HepG2 (cell line): Measurements from ENCODE around the gene HINT2. TPM values are rescaled to one million over a fixed set of nuclear protein-coding genes. Genes with fewer than 3 reads are reported as not detected.

Source experiments
- ATAC-seq: fragments of 200-7000 bp; cut with Tn5 transposase; 3 replicates; pipeline ENCODE4 v1.9.1; 2020; ENCODE audit warnings: mild to moderate bottlenecking, moderate library complexity
- BruUV-seq: library from RNA; stranded (reverse); fragments of 400-500 nt; replicated peaks from 2 replicates; lab custom pipeline; 2021; lab: Mats Ljungman, UMichigan
- CTCF ChIA-PET: fragments of 300-600 bp; formaldehyde crosslinking; extraction: SDS; loops from one replicate; lab custom pipeline; 2021; ENCODE audit warnings: low total read pairs, inconsistent platforms, low intra/inter-chr PET ratio; lab: Yijun Ruan, JAX
- POLR2A ChIA-PET: fragments of 350-600 bp; sonication (Branson Sonifier 250); formaldehyde crosslinking; loops from one replicate; lab custom pipeline; 2020; ENCODE audit warnings: antibody characterized with exemption, inconsistent platforms; lab: Yijun Ruan, JAX
- DNase-seq: peaks from one replicate; pipeline ENCODE4 v3.0.0-alpha.2; 2015; ENCODE audit warnings: low spot score
- FAIRE-seq: peaks from 3 replicates; lab custom pipeline; 2011; peaks lifted over from hg19 to GRCh38; lab: Jason Lieb, UNC
- H2AFZ ChIP-seq: one replicate; pipeline ENCODE4 v1.6.1; 2011; ENCODE audit warnings: low read length, inconsistent platforms
- H3K27ac ChIP-seq: fragments of 300-600 bp; 3 replicates; pipeline ENCODE4 v1.8.0; 2011; ENCODE audit warnings: mixed run types, mild to moderate bottlenecking, mixed read lengths, low read length, inconsistent platforms; ENCODE audit not compliant: insufficient read depth; ENCODE audit errors: extremely low read length
- H3K27me3 ChIP-seq, 2 experiments: fragments of 200-600 bp in 1 of 2; 2 replicates in 1 of 2; 3 replicates in 1 of 2; pipeline versions ENCODE4 v1.6.0 to v1.8.0; 2011; ENCODE audit warnings: low read length in 2 of 2, mild to moderate bottlenecking in 2 of 2, moderate library complexity in 2 of 2, inconsistent platforms in 1 of 2; ENCODE audit not compliant: insufficient read depth in 2 of 2, control insufficient read depth in 1 of 2
- H3K36me3 ChIP-seq, 2 experiments: fragments of 200-600 bp in 1 of 2; replicated peaks in 1 of 2; 2 replicates in 1 of 2; 3 replicates in 1 of 2; pipeline versions ENCODE4 v1.5.1 to v1.8.0; 2011; ENCODE audit warnings: low read length in 2 of 2, inconsistent platforms in 1 of 2; ENCODE audit not compliant: insufficient read depth in 2 of 2, control insufficient read depth in 1 of 2
- H3K4me1 ChIP-seq: 2 replicates; pipeline ENCODE4 v1.5.1; 2012; ENCODE audit warnings: low read length, inconsistent platforms; ENCODE audit not compliant: insufficient read depth
- H3K4me2 ChIP-seq: 2 replicates; pipeline ENCODE4 v1.6.0; 2011; ENCODE audit warnings: low read depth, low read length, inconsistent platforms
- H3K4me3 ChIP-seq, 3 experiments: fragments of 200-600 bp in 1 of 3; sonication (generic), shearing (Covaris generic) in 1 of 3; replicated peaks in 1 of 3; 2 replicates each; pipeline ENCODE4 v1.5.1; 2011 to 2016; ENCODE audit warnings: low read length in 3 of 3, inconsistent platforms in 2 of 3, low read depth in 2 of 3, mild to moderate bottlenecking in 2 of 3, control low read depth in 1 of 3, mixed read lengths in 1 of 3; ENCODE audit not compliant: insufficient read depth in 1 of 3
- H3K79me2 ChIP-seq: one replicate; pipeline ENCODE4 v1.6.1; 2011; ENCODE audit warnings: low read length, inconsistent platforms; ENCODE audit not compliant: insufficient read depth
- H3K9ac ChIP-seq: 2 replicates; pipeline ENCODE4 v1.6.0; 2011; ENCODE audit warnings: mild to moderate bottlenecking, low read depth, low read length, inconsistent platforms; ENCODE audit not compliant: insufficient read depth
- H3K9me3 ChIP-seq: 2 replicates; pipeline ENCODE4 v1.5.1; 2012; ENCODE audit warnings: mild to moderate bottlenecking, low read length
- H4K20me1 ChIP-seq: 2 replicates; pipeline ENCODE4 v1.6.0; 2011; ENCODE audit warnings: inconsistent platforms, mild to moderate bottlenecking, low read length, moderate library complexity; ENCODE audit not compliant: insufficient read depth
- CREM ChIP-seq, 2 experiments: sonication (generic) in 1 of 2; formaldehyde crosslinking in 1 of 2; IDR thresholded peaks; 2 replicates each; pipeline versions ENCODE4 v1.4.0 to v1.6.1; 2016 to 2020; ENCODE audit warnings: antibody characterized with exemption in 1 of 2, mild to moderate bottlenecking in 1 of 2, missing genetic modification reagents in 1 of 2
- DZIP1 ChIP-seq: sonication (generic); formaldehyde crosslinking; IDR thresholded peaks from 2 replicates; pipeline ENCODE4 v1.5.0; 2020; ENCODE audit warnings: mild to moderate bottlenecking, missing genetic modification reagents
- ERF ChIP-seq: IDR thresholded peaks from 2 replicates; pipeline ENCODE4 v1.6.1; 2018; ENCODE audit warnings: missing biosample characterization, missing genetic modification reagents
- FOSL1 ChIP-seq: sonication (generic); formaldehyde crosslinking; IDR thresholded peaks from 2 replicates; pipeline ENCODE4 v1.9.0; 2021; ENCODE audit warnings: missing genetic modification reagents, borderline replicate concordance
- KLF13 ChIP-seq: sonication (generic); formaldehyde crosslinking; IDR thresholded peaks from 2 replicates; pipeline ENCODE4 v1.4.0; 2020; ENCODE audit warnings: mild to moderate bottlenecking, missing genetic modification reagents
- NFE2 ChIP-seq: sonication (generic); formaldehyde crosslinking; IDR thresholded peaks from 2 replicates; pipeline ENCODE4 v1.4.0; 2020; ENCODE audit warnings: missing genetic modification reagents
- POGZ ChIP-seq: sonication (generic); formaldehyde crosslinking; IDR thresholded peaks from 2 replicates; pipeline ENCODE4 v1.4.0; 2020; ENCODE audit warnings: mild to moderate bottlenecking, missing genetic modification reagents
- SIN3B ChIP-seq: fragments of 150-350 bp; IDR thresholded peaks from 2 replicates; pipeline ENCODE4 v1.6.1; 2014; ENCODE audit warnings: low read length
- ZBTB42 ChIP-seq: sonication (generic); formaldehyde crosslinking; IDR thresholded peaks from 2 replicates; pipeline ENCODE4 v1.5.0; 2020; ENCODE audit warnings: mild to moderate bottlenecking, missing genetic modification reagents
- ZBTB43 ChIP-seq: sonication (generic); formaldehyde crosslinking; conservative IDR thresholded peaks from 2 replicates; pipeline ENCODE4 v1.4.0; 2020; ENCODE audit warnings: missing genetic modification reagents
- ZFP90 ChIP-seq: sonication (generic); formaldehyde crosslinking; IDR thresholded peaks from 2 replicates; pipeline ENCODE4 v1.8.0; 2022; ENCODE audit warnings: missing genetic modification reagents, mild to moderate bottlenecking, inconsistent platforms, borderline replicate concordance
- ZNF12 ChIP-seq: sonication (generic); formaldehyde crosslinking; IDR thresholded peaks from 2 replicates; pipeline ENCODE4 v1.5.0; 2020; ENCODE audit warnings: missing genetic modification reagents
- ZNF3 ChIP-seq: IDR thresholded peaks from 2 replicates; pipeline ENCODE4 v1.7.0; 2017; ENCODE audit warnings: inconsistent platforms
- ZNF546 ChIP-seq: sonication (generic); formaldehyde crosslinking; conservative IDR thresholded peaks from 2 replicates; pipeline ENCODE4 v1.8.1; 2023; ENCODE audit warnings: mild to moderate bottlenecking, missing genetic modification reagents
- ZNF569 ChIP-seq: sonication (generic); formaldehyde crosslinking; IDR thresholded peaks from 2 replicates; pipeline ENCODE4 v1.5.0; 2020; ENCODE audit warnings: mild to moderate bottlenecking, missing genetic modification reagents, moderate library complexity, borderline replicate concordance
- ZNF616 ChIP-seq: sonication (generic); formaldehyde crosslinking; IDR thresholded peaks from 2 replicates; pipeline ENCODE4 v1.5.0; 2020; ENCODE audit warnings: low read depth, mild to moderate bottlenecking, missing genetic modification reagents
- ZNF773 ChIP-seq: sonication (generic); formaldehyde crosslinking; IDR thresholded peaks from 2 replicates; pipeline ENCODE4 v1.4.0; 2020; ENCODE audit warnings: missing genetic modification reagents, borderline replicate concordance
- WGBS: methylation state at CpG from one replicate; pipeline ENCODE4 v1.1.6; 2017; ENCODE audit warnings: low lambda C conversion rate; 5-methylcytosine and 5-hydroxymethylcytosine counted together
- in situ Hi-C: cut with HindIII; loops from 2 replicates; pipeline ENCODE4 v1.10.0; 2017; ENCODE audit warnings: low pct_unique_long_range_greater_than_20kb; ENCODE audit not compliant: extremely low pct_ligation_motif_present
- intact Hi-C: fragments of 100-400 bp; cut with micrococcal nuclease; formaldehyde crosslinking; loops from one replicate; pipeline ENCODE4 v1.10.0; 2022; ENCODE audit not compliant: unreplicated experiment
- polyA plus RNA-seq, 8 experiments: library from polyadenylated mRNA; depleted of rRNA in 3 of 8; stranded (reverse) in 7 of 8; unstranded in 1 of 8; fragments of >200 nt; fragmentation: Illumina TruSeq in 4 of 8; extraction: Trizol in 4 of 8; gene quantifications; 2 replicates each; pipeline versions ENCODE4 v1.2.1 to v1.2.3, GENCODE V29; 2011 to 2016; ENCODE audit warnings: low read depth in 4 of 8, missing spikeins in 1 of 8, mixed read lengths in 1 of 8; ENCODE audit not compliant: insufficient read depth in 1 of 8
- total RNA-seq, 5 experiments: library from RNA; depleted of rRNA; stranded (reverse); fragments of >200 nt; fragmentation: Illumina TruSeq; extraction: Trizol; gene quantifications; 2 replicates each; pipeline ENCODE4 v1.2.3, GENCODE V29; 2016; ENCODE audit warnings: low read depth in 1 of 5
- TF ChIP-seq, protein P1 (sequence below): sonication (generic); formaldehyde crosslinking; IDR thresholded peaks from 2 replicates; pipeline ENCODE4 v1.8.1; 2023; ENCODE audit warnings: mild to moderate bottlenecking, inconsistent platforms, moderate library complexity, missing genetic modification reagents, borderline replicate concordance

Gene HINT2
- total and polyA plus RNA-seq, 2 of the 13 experiments (the other 11 are each of a cell fraction or from before 2014, with no cell fraction given): 37.9 to 56.2 TPM

DNA sequence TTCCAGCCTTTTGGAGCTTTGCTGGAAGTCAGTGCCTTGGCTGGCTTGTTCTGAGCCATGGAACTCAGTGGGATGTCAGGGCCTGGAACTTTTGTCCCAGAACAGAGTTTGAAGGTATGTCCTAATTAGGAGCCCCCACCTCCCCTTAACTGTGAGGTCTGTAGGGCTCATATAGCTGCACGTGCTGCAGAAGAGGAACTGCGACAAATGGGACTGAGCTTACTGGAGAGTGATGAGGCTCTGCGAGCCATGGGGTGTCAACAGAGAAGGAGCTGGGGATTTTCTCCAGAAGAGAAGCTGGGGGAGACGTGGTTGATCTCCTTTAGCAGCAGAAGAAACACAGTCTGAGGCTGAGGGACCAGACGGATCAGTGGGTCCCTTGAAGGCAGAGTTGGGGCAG is 25.1 kb upstream of the HINT2 start:
- POLR2A ChIA-PET: no interaction called here
- ATAC-seq (no peak), DNase-seq (no peak)
- Histone ChIP-seq H2AFZ (no peak overlapping the region), H3K36me3 (no peaks in the 10 kb centered on the region), H3K9me3 (no peaks in the 10 kb centered on the region)
- TF ChIP-seq CREM (IDR thresholded peaks at IDR 0.05): no peak
- TF ChIP-seq CREM (CRISPR knock-in tag; IDR thresholded peaks at IDR 0.05): no peak
- no peak for TF ChIP-seq ZNF3 (CRISPR knock-in tag)
- TF ChIP-seq, protein P1, sequence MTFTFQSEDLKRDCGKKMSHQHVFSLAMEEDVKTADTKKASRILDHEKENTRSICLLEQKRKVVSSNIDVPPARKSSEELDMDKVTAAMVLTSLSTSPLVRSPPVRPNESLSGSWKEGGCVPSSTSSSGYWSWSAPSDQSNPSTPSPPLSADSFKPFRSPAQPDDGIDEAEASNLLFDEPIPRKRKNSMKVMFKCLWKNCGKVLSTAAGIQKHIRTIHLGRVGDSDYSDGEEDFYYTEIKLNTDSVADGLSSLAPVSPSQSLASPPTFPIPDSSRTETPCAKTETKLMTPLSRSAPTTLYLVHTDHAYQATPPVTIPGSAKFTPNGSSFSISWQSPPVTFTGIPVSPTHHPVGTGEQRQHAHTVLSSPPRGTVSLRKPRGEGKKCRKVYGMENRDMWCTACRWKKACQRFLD (CRISPR knock-in tag): no peak
- TF ChIP-seq ZNF12 (CRISPR knock-in tag): no peak
- TF ChIP-seq DZIP1: no peak
- TF ChIP-seq ZNF546: no peak
- no peak for TF ChIP-seq ZNF616 (CRISPR knock-in tag)
- TF ChIP-seq ERF (CRISPR knock-in tag): no peak
- no peak for TF ChIP-seq ZBTB43 (CRISPR knock-in tag)
- TF ChIP-seq FOSL1 (CRISPR knock-in tag): no peak
- no peak for TF ChIP-seq NFE2 (CRISPR knock-in tag)
- TF ChIP-seq ZFP90 (CRISPR knock-in tag): no peak
- no peak for TF ChIP-seq ZNF569
- TF ChIP-seq ZNF773 (CRISPR knock-in tag): no peak
- TF ChIP-seq ZBTB42 (CRISPR knock-in tag): no peak
- no peak for TF ChIP-seq SIN3B
- TF ChIP-seq POGZ (CRISPR knock-in tag): no peak
- no peak for TF ChIP-seq KLF13 (CRISPR knock-in tag)
- TF ChIP-seq, all 625 proteins: peak for 0
- Histone ChIP-seq H3K9ac (no peak overlapping the region), H3K4me3 (no peak overlapping the region), H3K27me3 (no peaks in the 10 kb centered on the region; a peak in 1 of 5 replicates), H3K27ac (no peak overlapping the region), H3K4me1 (peaks cover 27% of the 10 kb centered on the region), H3K4me2 (no peak overlapping the region), H4K20me1 (no peaks in the 10 kb centered on the region), H3K79me2 (no peaks in the 10 kb centered on the region)
- no peak for FAIRE-seq
- CTCF ChIA-PET: no interaction called here
- intact Hi-C loops (no loop called here), in situ Hi-C loops (no loop called here)
- no TSS peak for BruUV-seq
- 69% methylated on average over 5 of the region's 5 CpGs for WGBS
